Omental fat pad (tissue), 4 donors: ENCODE measurements around the gene DCUN1D2. TPM values are rescaled to one million over a fixed set of nuclear protein-coding genes. Genes with fewer than 3 reads are reported as not detected.

Source experiments
- ATAC-seq: fragments of 150-250 bp; one replicate; pipeline ENCODE4 v1.9.1; 2016; ENCODE audit warnings: mild to moderate bottlenecking, moderate library complexity; ENCODE audit not compliant: low FRiP score
- DNase-seq: peaks from one replicate; pipeline ENCODE4 v3.0.0-alpha.2; 2019; ENCODE audit warnings: low spot score
- CTCF ChIP-seq, 3 donors: fragments of 450-650 bp; IDR thresholded peaks; one replicate each; pipeline ENCODE4 v1.5.1; 2016 to 2017; ENCODE audit warnings: antibody characterized with exemption in 3 of 3, mild to moderate bottlenecking in 3 of 3, moderate library complexity in 2 of 3
- total RNA-seq, 4 donors: library from RNA; depleted of rRNA; stranded (reverse); fragments of >200 nt; gene quantifications; one replicate each; pipeline ENCODE4 v1.1.0, GENCODE V29; 2016

Gene DCUN1D2
- total RNA-seq, 4 donors from 2014 or later, result 10.9 to 28.4 (median 14.5) TPM

GRCh38 chr13:113413898-113414282, 76.6 kb downstream of the DCUN1D2 start:
- DNase-seq (no peak), ATAC-seq (no peak)
- no peak for TF ChIP-seq CTCF (IDR thresholded peaks at IDR 0.05)

GRCh38 chr13:113413178-113413897, 77.2 kb downstream of the DCUN1D2 start:
- DNase-seq, result no peak
- ATAC-seq, result no peak
- TF ChIP-seq CTCF (IDR thresholded peaks at IDR 0.05), result no peak

GRCh38 chr13:113412440-113412839, 78.1 kb downstream of the DCUN1D2 start:
- ATAC-seq (no peak), DNase-seq (no peak)
- no peak for TF ChIP-seq CTCF (IDR thresholded peaks at IDR 0.05)

- DNase-seq (no peak), ATAC-seq (no peak)
- no peak for TF ChIP-seq CTCF (IDR thresholded peaks at IDR 0.05)
Observed at GRCh38 chr13:113411216-113412023, 79.1 kb downstream of the DCUN1D2 start.

GRCh38 chr13:113410472-113411201, 79.9 kb downstream of the DCUN1D2 start:
- DNase-seq, result no peak
- no peak for ATAC-seq
- TF ChIP-seq CTCF (IDR thresholded peaks at IDR 0.05), result no peak

GRCh38 chr13:113408562-113408961, 81.9 kb downstream of the DCUN1D2 start:
- TF ChIP-seq CTCF (IDR thresholded peaks at IDR 0.05), result no peak
- ATAC-seq (no peak), DNase-seq (no peak)
